HepG2 (cell line): ENCODE data around the gene INO80B. TPM values are rescaled to one million over a fixed set of nuclear protein-coding genes. Genes with fewer than 3 reads are reported as not detected.

Experiments used
- ARHGAP35 ChIP-seq: sonication (generic); formaldehyde crosslinking; IDR thresholded peaks from 2 replicates; pipeline ENCODE4 v1.9.0; 2022; ENCODE audit warnings: mild to moderate bottlenecking, inconsistent platforms, moderate library complexity, missing genetic modification reagents, borderline replicate concordance
- IRX3 ChIP-seq: sonication (generic); formaldehyde crosslinking; IDR thresholded peaks from 2 replicates; pipeline ENCODE4 v1.8.1; 2023; ENCODE audit warnings: mild to moderate bottlenecking, low read depth, missing genetic modification reagents, borderline replicate concordance
- KAT7 ChIP-seq: IDR thresholded peaks from 2 replicates; pipeline ENCODE4 v1.6.1; 2018; ENCODE audit warnings: borderline replicate concordance, missing compliant biosample characterization
- LBX2 ChIP-seq: sonication (generic); formaldehyde crosslinking; IDR thresholded peaks from 2 replicates; pipeline ENCODE4 v1.5.0; 2020; ENCODE audit warnings: missing genetic modification reagents, mild to moderate bottlenecking, borderline replicate concordance
- MAF1 ChIP-seq: sonication (generic); formaldehyde crosslinking; IDR thresholded peaks from 2 replicates; pipeline ENCODE4 v1.5.0; 2020; ENCODE audit warnings: missing genetic modification reagents, borderline replicate concordance
- MEIS1 ChIP-seq: sonication (generic); formaldehyde crosslinking; IDR thresholded peaks from 2 replicates; pipeline ENCODE4 v1.9.0; 2021; ENCODE audit warnings: mild to moderate bottlenecking, missing genetic modification reagents, moderate library complexity, borderline replicate concordance
- PRPF4 ChIP-seq: fragments of 200-400 bp; formaldehyde crosslinking; IDR thresholded peaks from 2 replicates; pipeline ENCODE4 v1.6.1; 2016; ENCODE audit warnings: low read length, low read depth; ENCODE audit not compliant: poor library complexity, severe bottlenecking
- PTBP1 ChIP-seq: fragments of 200-400 bp; formaldehyde crosslinking; IDR thresholded peaks from 2 replicates; pipeline ENCODE4 v1.6.1; 2018; ENCODE audit warnings: low read length, low read depth; ENCODE audit not compliant: poor library complexity, severe bottlenecking
- RELA ChIP-seq: sonication (generic); formaldehyde crosslinking; IDR thresholded peaks from 2 replicates; pipeline ENCODE4 v1.4.0; 2020; ENCODE audit warnings: missing genetic modification reagents
- SUZ12 ChIP-seq: fragments of 150-350 bp; IDR thresholded peaks from 2 replicates; pipeline ENCODE4 v1.6.1; 2014; ENCODE audit warnings: low read depth, low read length
- TMF1 ChIP-seq: sonication (generic); formaldehyde crosslinking; IDR thresholded peaks from 2 replicates; pipeline ENCODE4 v1.8.1; 2022; ENCODE audit warnings: low read depth, missing genetic modification reagents
- UBTF ChIP-seq: sonication (generic); formaldehyde crosslinking; IDR thresholded peaks from 2 replicates; pipeline ENCODE4 v1.4.0; 2020; ENCODE audit warnings: mild to moderate bottlenecking, missing genetic modification reagents
- ZNF136 ChIP-seq: sonication (generic); formaldehyde crosslinking; IDR thresholded peaks from 2 replicates; pipeline ENCODE4 v1.8.1; 2022; ENCODE audit warnings: low read depth, mild to moderate bottlenecking, moderate library complexity, missing genetic modification reagents
- ZNF143 ChIP-seq: sonication (generic); formaldehyde crosslinking; IDR thresholded peaks from 2 replicates; pipeline ENCODE4 v1.4.0; 2020; ENCODE audit warnings: missing genetic modification reagents
- ZNF232 ChIP-seq: sonication (generic); formaldehyde crosslinking; IDR thresholded peaks from 2 replicates; pipeline ENCODE4 v1.4.0; 2020; ENCODE audit warnings: missing genetic modification reagents, borderline replicate concordance
- ZNF317 ChIP-seq: sonication (generic); formaldehyde crosslinking; IDR thresholded peaks from 2 replicates; pipeline ENCODE4 v1.5.0; 2020; ENCODE audit warnings: mild to moderate bottlenecking, missing genetic modification reagents
- ZNF460 ChIP-seq: sonication (generic); formaldehyde crosslinking; IDR thresholded peaks from 2 replicates; pipeline ENCODE4 v1.5.1; 2020; ENCODE audit warnings: missing genetic modification reagents, mild to moderate bottlenecking, borderline replicate concordance
- ZNF558 ChIP-seq: sonication (generic); formaldehyde crosslinking; IDR thresholded peaks from 2 replicates; pipeline ENCODE4 v1.9.0; 2022; ENCODE audit warnings: mild to moderate bottlenecking, missing genetic modification reagents, borderline replicate concordance
- ZNF569 ChIP-seq: sonication (generic); formaldehyde crosslinking; IDR thresholded peaks from 2 replicates; pipeline ENCODE4 v1.5.0; 2020; ENCODE audit warnings: mild to moderate bottlenecking, missing genetic modification reagents, moderate library complexity, borderline replicate concordance
- ZNF614 ChIP-seq: IDR thresholded peaks from 2 replicates; pipeline ENCODE4 v1.6.1; 2018; ENCODE audit warnings: missing biosample characterization, missing genetic modification reagents, inconsistent platforms, borderline replicate concordance
- polyA plus RNA-seq, 8 experiments: library from polyadenylated mRNA; depleted of rRNA in 3 of 8; stranded (reverse) in 7 of 8; unstranded in 1 of 8; fragments of >200 nt; fragmentation: Illumina TruSeq in 4 of 8; extraction: Trizol in 4 of 8; gene quantifications; 2 replicates each; pipeline versions ENCODE4 v1.2.1 to v1.2.3, GENCODE V29; 2011 to 2016; ENCODE audit warnings: low read depth in 4 of 8, missing spikeins in 1 of 8, mixed read lengths in 1 of 8; ENCODE audit not compliant: insufficient read depth in 1 of 8
- total RNA-seq, 5 experiments: library from RNA; depleted of rRNA; stranded (reverse); fragments of >200 nt; fragmentation: Illumina TruSeq; extraction: Trizol; gene quantifications; 2 replicates each; pipeline ENCODE4 v1.2.3, GENCODE V29; 2016; ENCODE audit warnings: low read depth in 1 of 5
- TF ChIP-seq, protein P1 (sequence below): sonication (generic); formaldehyde crosslinking; IDR thresholded peaks from 2 replicates; pipeline ENCODE4 v1.4.0; 2020; ENCODE audit warnings: missing genetic modification reagents
- TF ChIP-seq, protein P2 (sequence below): sonication (generic); formaldehyde crosslinking; IDR thresholded peaks from 2 replicates; pipeline ENCODE4 v1.4.0; 2020; ENCODE audit warnings: mild to moderate bottlenecking, missing genetic modification reagents
- TF ChIP-seq, protein P3 (sequence below): sonication (generic); formaldehyde crosslinking; IDR thresholded peaks from 2 replicates; pipeline ENCODE4 v1.8.1; 2022; ENCODE audit warnings: mild to moderate bottlenecking, missing genetic modification reagents

The INO80B gene
- total and polyA plus RNA-seq, 2 of the 13 experiments (the other 11 are each of a cell fraction or from before 2014, with no cell fraction given) = 6.2 to 14.5 TPM

GRCh38 chr2:74447230-74447999, 7.5 kb upstream of the INO80B start (continued):
- TF ChIP-seq, protein P1, sequence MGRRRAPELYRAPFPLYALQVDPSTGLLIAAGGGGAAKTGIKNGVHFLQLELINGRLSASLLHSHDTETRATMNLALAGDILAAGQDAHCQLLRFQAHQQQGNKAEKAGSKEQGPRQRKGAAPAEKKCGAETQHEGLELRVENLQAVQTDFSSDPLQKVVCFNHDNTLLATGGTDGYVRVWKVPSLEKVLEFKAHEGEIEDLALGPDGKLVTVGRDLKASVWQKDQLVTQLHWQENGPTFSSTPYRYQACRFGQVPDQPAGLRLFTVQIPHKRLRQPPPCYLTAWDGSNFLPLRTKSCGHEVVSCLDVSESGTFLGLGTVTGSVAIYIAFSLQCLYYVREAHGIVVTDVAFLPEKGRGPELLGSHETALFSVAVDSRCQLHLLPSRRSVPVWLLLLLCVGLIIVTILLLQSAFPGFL = no peak
- TF ChIP-seq, protein P2, sequence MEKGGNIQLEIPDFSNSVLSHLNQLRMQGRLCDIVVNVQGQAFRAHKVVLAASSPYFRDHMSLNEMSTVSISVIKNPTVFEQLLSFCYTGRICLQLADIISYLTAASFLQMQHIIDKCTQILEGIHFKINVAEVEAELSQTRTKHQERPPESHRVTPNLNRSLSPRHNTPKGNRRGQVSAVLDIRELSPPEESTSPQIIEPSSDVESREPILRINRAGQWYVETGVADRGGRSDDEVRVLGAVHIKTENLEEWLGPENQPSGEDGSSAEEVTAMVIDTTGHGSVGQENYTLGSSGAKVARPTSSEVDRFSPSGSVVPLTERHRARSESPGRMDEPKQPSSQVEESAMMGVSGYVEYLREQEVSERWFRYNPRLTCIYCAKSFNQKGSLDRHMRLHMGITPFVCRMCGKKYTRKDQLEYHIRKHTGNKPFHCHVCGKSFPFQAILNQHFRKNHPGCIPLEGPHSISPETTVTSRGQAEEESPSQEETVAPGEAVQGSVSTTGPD (CRISPR knock-in tag) = no peak
- TF ChIP-seq, protein P3, sequence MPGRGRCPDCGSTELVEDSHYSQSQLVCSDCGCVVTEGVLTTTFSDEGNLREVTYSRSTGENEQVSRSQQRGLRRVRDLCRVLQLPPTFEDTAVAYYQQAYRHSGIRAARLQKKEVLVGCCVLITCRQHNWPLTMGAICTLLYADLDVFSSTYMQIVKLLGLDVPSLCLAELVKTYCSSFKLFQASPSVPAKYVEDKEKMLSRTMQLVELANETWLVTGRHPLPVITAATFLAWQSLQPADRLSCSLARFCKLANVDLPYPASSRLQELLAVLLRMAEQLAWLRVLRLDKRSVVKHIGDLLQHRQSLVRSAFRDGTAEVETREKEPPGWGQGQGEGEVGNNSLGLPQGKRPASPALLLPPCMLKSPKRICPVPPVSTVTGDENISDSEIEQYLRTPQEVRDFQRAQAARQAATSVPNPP (CRISPR knock-in tag) = no peak
- no peak for TF ChIP-seq LBX2 (CRISPR knock-in tag)
- TF ChIP-seq MAF1 (CRISPR knock-in tag) = no peak
- TF ChIP-seq UBTF = no peak
- no peak for TF ChIP-seq KAT7 (CRISPR knock-in tag)
- peak; percentile 86; the same call in 1 of the 2 replicates for TF ChIP-seq ZNF614 (CRISPR knock-in tag)
- TF ChIP-seq ZNF569 = no peak; the same call in 1 of the 2 replicates
- TF ChIP-seq PTBP1 = no peak
- TF ChIP-seq ARHGAP35 (CRISPR knock-in tag) = no peak
- no peak for TF ChIP-seq ZNF460 (CRISPR knock-in tag)
- no peak for TF ChIP-seq SUZ12
- no peak for TF ChIP-seq TMF1 (CRISPR knock-in tag)
- no peak for TF ChIP-seq RELA (CRISPR knock-in tag)
- TF ChIP-seq ZNF558 (CRISPR knock-in tag) = no peak
- no peak for TF ChIP-seq ZNF317
- no peak for TF ChIP-seq PRPF4
- TF ChIP-seq ZNF136 (CRISPR knock-in tag) = no peak
- no peak for TF ChIP-seq ZNF143
- TF ChIP-seq MEIS1 (CRISPR knock-in tag) = no peak
- no peak for TF ChIP-seq ZNF232 (CRISPR knock-in tag)
- no peak for TF ChIP-seq IRX3 (CRISPR knock-in tag)
